Liver (tissue), 9 donors: ENCODE results near the gene LHPP. TPM values are rescaled to one million over a fixed set of nuclear protein-coding genes. Genes with fewer than 3 reads are reported as not detected.

Experiments used
- DNase-seq: peaks from one replicate; pipeline ENCODE4 v3.0.0-alpha.2; 2017; ENCODE audit warnings: low spot score
- H3K27ac ChIP-seq, 2 donors: one replicate each; pipeline ENCODE4 v1.7.0; 2013; ENCODE audit warnings: inconsistent platforms in 2 of 2, low read length in 2 of 2, control low read depth in 1 of 2, low read depth in 1 of 2, mild to moderate bottlenecking in 1 of 2
- H3K27me3 ChIP-seq, 4 donors: one replicate each; pipeline versions ENCODE4 v1.6.1 to v1.7.0; 2013; ENCODE audit warnings: low read length in 3 of 4, inconsistent platforms in 1 of 4, mild to moderate bottlenecking in 1 of 4, moderate library complexity in 1 of 4; ENCODE audit not compliant: control insufficient read depth in 4 of 4, insufficient read depth in 4 of 4
- H3K36me3 ChIP-seq, 4 donors: one replicate each; pipeline versions ENCODE4 v1.6.1 to v1.7.0; 2013; ENCODE audit warnings: low read length in 3 of 4, mild to moderate bottlenecking in 3 of 4, low read depth in 1 of 4, moderate library complexity in 1 of 4; ENCODE audit not compliant: control insufficient read depth in 4 of 4, insufficient read depth in 3 of 4
- H3K4me1 ChIP-seq, 4 donors: one replicate each; pipeline versions ENCODE4 v1.6.1 to v1.7.0; 2013; ENCODE audit warnings: low read length in 3 of 4, mild to moderate bottlenecking in 3 of 4, moderate library complexity in 1 of 4; ENCODE audit not compliant: control insufficient read depth in 4 of 4, insufficient read depth in 4 of 4
- H3K4me3 ChIP-seq, 3 donors: one replicate each; pipeline versions ENCODE4 v1.6.1 to v1.7.0; 2013; ENCODE audit warnings: low read length in 3 of 3, control low read depth in 1 of 3, low read depth in 1 of 3, mild to moderate bottlenecking in 1 of 3
- H3K9ac ChIP-seq, 2 donors: one replicate each; pipeline ENCODE4 v1.7.0; 2013; ENCODE audit warnings: low read length in 2 of 2, mild to moderate bottlenecking in 2 of 2, moderate library complexity in 2 of 2, control low read depth in 1 of 2, low read depth in 1 of 2
- H3K9me3 ChIP-seq, 4 donors: one replicate each; pipeline versions ENCODE4 v1.6.1 to v1.7.0; 2013; ENCODE audit warnings: low read length in 3 of 4; ENCODE audit not compliant: control insufficient read depth in 4 of 4
- CTCF ChIP-seq: fragments of 150-350 bp; IDR thresholded peaks from 2 replicates; pipeline ENCODE4 v1.5.1; 2017; ENCODE audit warnings: improper control_type of control experiment, low read depth, low read length; ENCODE audit not compliant: missing input control
- EGR1 ChIP-seq, 2 donors: IDR thresholded peaks; 2 replicates each; pipeline ENCODE4 v1.6.1; 2016 to 2018; ENCODE audit warnings: antibody characterized with exemption in 2 of 2, low read depth in 2 of 2
- FOXA1 ChIP-seq: IDR thresholded peaks from 2 replicates; pipeline ENCODE4 v1.6.1; 2016; ENCODE audit warnings: antibody characterized with exemption
- FOXA2 ChIP-seq: IDR thresholded peaks from 2 replicates; pipeline ENCODE4 v1.6.1; 2016; ENCODE audit warnings: antibody characterized with exemption
- GABPA ChIP-seq, 2 donors: IDR thresholded peaks in 1 of 2; conservative IDR thresholded peaks in 1 of 2; 2 replicates each; pipeline ENCODE4 v1.6.1; 2016; ENCODE audit warnings: antibody characterized with exemption in 2 of 2, mild to moderate bottlenecking in 1 of 2, moderate library complexity in 1 of 2
- HNF4A ChIP-seq, 2 donors: conservative IDR thresholded peaks; 2 replicates each; pipeline ENCODE4 v1.6.1; 2016; ENCODE audit warnings: antibody characterized with exemption in 2 of 2, mild to moderate bottlenecking in 2 of 2
- HNF4G ChIP-seq: IDR thresholded peaks from 2 replicates; pipeline ENCODE4 v1.6.1; 2016; ENCODE audit warnings: antibody characterized with exemption
- JUND ChIP-seq, 2 donors: IDR thresholded peaks; 2 replicates each; pipeline ENCODE4 v1.6.1; 2016; ENCODE audit warnings: antibody characterized with exemption in 2 of 2
- NR2F2 ChIP-seq: IDR thresholded peaks from 2 replicates; pipeline ENCODE4 v1.6.1; 2016; ENCODE audit warnings: antibody characterized with exemption
- RAD21 ChIP-seq, 2 donors: IDR thresholded peaks; 2 replicates each; pipeline ENCODE4 v1.6.1; 2016; ENCODE audit warnings: antibody characterized with exemption in 2 of 2, mild to moderate bottlenecking in 2 of 2
- REST ChIP-seq: IDR thresholded peaks from 2 replicates; pipeline ENCODE4 v1.6.1; 2016; ENCODE audit warnings: antibody characterized with exemption, mild to moderate bottlenecking
- RXRA ChIP-seq, 2 donors: IDR thresholded peaks; 2 replicates each; pipeline ENCODE4 v1.6.1; 2017 to 2018; ENCODE audit warnings: antibody characterized with exemption in 2 of 2, mild to moderate bottlenecking in 1 of 2
- SP1 ChIP-seq: IDR thresholded peaks from 2 replicates; pipeline ENCODE4 v1.6.1; 2018; ENCODE audit warnings: antibody characterized with exemption, mild to moderate bottlenecking
- TAF1 ChIP-seq: conservative IDR thresholded peaks from 2 replicates; pipeline ENCODE4 v1.6.1; 2016; ENCODE audit warnings: antibody characterized with exemption, mild to moderate bottlenecking
- YY1 ChIP-seq: IDR thresholded peaks from 2 replicates; pipeline ENCODE4 v1.6.1; 2016; ENCODE audit warnings: antibody characterized with exemption, mild to moderate bottlenecking
- ZBTB33 ChIP-seq: IDR thresholded peaks from 2 replicates; pipeline ENCODE4 v1.6.1; 2016; ENCODE audit warnings: antibody characterized with exemption
- WGBS: extraction: QIAGEN DNeasy Blood & Tissue Kit; methylation state at CpG from one replicate; pipeline ENCODE4 v1.1.7; 2013; 5-methylcytosine and 5-hydroxymethylcytosine counted together
- polyA plus RNA-seq, 2 donors: library from polyadenylated mRNA; stranded (reverse) in 1 of 2; unstranded in 1 of 2; fragments of 200-250 nt in 1 of 2; fragments of >200 nt in 1 of 2; fragmentation: Nextera tagmentation in 1 of 2; extraction: Ambion mirVana in 1 of 2; gene quantifications; one replicate each; pipeline versions ENCODE4 v1.2.1 to v1.2.3, GENCODE V29; 2013 to 2015
- total RNA-seq, 2 donors: library from RNA; depleted of rRNA; stranded (reverse); fragments of >200 nt; gene quantifications; one replicate each; pipeline ENCODE4 v1.2.3, GENCODE V29; 2014
- TF ChIP-seq, protein P1 (sequence below): IDR thresholded peaks from 2 replicates; pipeline ENCODE4 v1.6.1; 2016; ENCODE audit warnings: antibody characterized with exemption
- TF ChIP-seq, protein P2 (sequence below): IDR thresholded peaks from 2 replicates; pipeline ENCODE4 v1.6.1; 2016; ENCODE audit warnings: antibody characterized with exemption
- donor health status: healthy.
- donor health status: healthy.
- donor health status: healthy.
- donor health status: healthy.
- donor health status: healthy.

The LHPP gene
- total and polyA plus RNA-seq, 4 donors = 15.9 to 39.9 (median 26.2) TPM

- Histone ChIP-seq H3K9ac (no peak overlapping the region), H3K4me1 (peaks cover 0 to 17% (median 9%) of the 10 kb centered on the region in 4 donors), H3K27ac (no peak overlapping the region), H3K36me3 (no peaks in the 10 kb centered on the region), H3K27me3 (peaks cover 0 to 4% (median 0%) of the 10 kb centered on the region in 4 donors), H3K9me3 (no peaks in the 10 kb centered on the region), H3K4me3 (no peak overlapping the region)
- peak; percentile 50 to 61 for TF ChIP-seq HNF4A (conservative IDR thresholded peaks at IDR 0.05)
- TF ChIP-seq RXRA (IDR thresholded peaks at IDR 0.05) = peak in 1 of 2 donors; percentile 61
- TF ChIP-seq YY1 = peak; percentile 24
- TF ChIP-seq ZBTB33 = peak; percentile 29
- TF ChIP-seq HNF4G = no peak
- no peak for TF ChIP-seq EGR1 (IDR thresholded peaks at IDR 0.05; ENCODE audit: low read depth in 2 of 2)
- DNase-seq = no peak
- 46% methylated on average over 4 of the region's 4 CpGs for WGBS
Measured at GRCh38 chr10:124425227-124425962, 36.2 kb upstream of the LHPP start.

GRCh38 chr10:124428207-124428777 is 33.3 kb upstream of the LHPP start:
- TF ChIP-seq NR2F2 = no peak
- no peak for TF ChIP-seq RXRA (IDR thresholded peaks at IDR 0.05)
- TF ChIP-seq, protein P1, sequence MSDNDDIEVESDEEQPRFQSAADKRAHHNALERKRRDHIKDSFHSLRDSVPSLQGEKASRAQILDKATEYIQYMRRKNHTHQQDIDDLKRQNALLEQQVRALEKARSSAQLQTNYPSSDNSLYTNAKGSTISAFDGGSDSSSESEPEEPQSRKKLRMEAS = no peak
- no peak for TF ChIP-seq RAD21 (IDR thresholded peaks at IDR 0.05)
- TF ChIP-seq JUND (IDR thresholded peaks at IDR 0.05) = no peak
- no peak for TF ChIP-seq SP1
- TF ChIP-seq FOXA1 = no peak
- TF ChIP-seq HNF4A (conservative IDR thresholded peaks at IDR 0.05) = no peak
- no peak for TF ChIP-seq REST
- TF ChIP-seq CTCF = no peak
- TF ChIP-seq ZBTB33 = no peak
- TF ChIP-seq YY1 = no peak
- TF ChIP-seq EGR1 (IDR thresholded peaks at IDR 0.05; ENCODE audit: low read depth in 2 of 2) = no peak
- TF ChIP-seq TAF1 = no peak
- no peak for TF ChIP-seq FOXA2
- no peak for TF ChIP-seq HNF4G
- no peak for TF ChIP-seq GABPA (IDR thresholded peaks at IDR 0.05 in 1 of 2, conservative IDR thresholded peaks at IDR 0.05 in 1 of 2)
- TF ChIP-seq, protein P2, sequence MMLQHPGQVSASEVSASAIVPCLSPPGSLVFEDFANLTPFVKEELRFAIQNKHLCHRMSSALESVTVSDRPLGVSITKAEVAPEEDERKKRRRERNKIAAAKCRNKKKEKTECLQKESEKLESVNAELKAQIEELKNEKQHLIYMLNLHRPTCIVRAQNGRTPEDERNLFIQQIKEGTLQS = no peak
- H3K4me1 ChIP-seq = peaks cover 0 to 17% (median 9%) of the 10 kb centered on the region in 4 donors
- H3K36me3 ChIP-seq = no peaks in the 10 kb centered on the region
- H3K9me3 ChIP-seq = no peaks in the 10 kb centered on the region
- H3K4me3 ChIP-seq = no peak overlapping the region
- H3K27ac ChIP-seq = no peak overlapping the region
- 68% methylated on average over 3 of the region's 3 CpGs for WGBS
- H3K9ac ChIP-seq = no peak overlapping the region
- no peak for DNase-seq
- H3K27me3 ChIP-seq = no peaks in the 10 kb centered on the region
